Activated CD4-positive, alpha-beta T cell treated with anti-CD3 and anti-CD28 coated beads for 4 hours (primary cell): ENCODE data around the gene NISCH.
A peak's percentile ranks its signal among the peaks of the same experiment; 100 is the strongest.

Experiments
- DNase-seq, 2 donors: peaks; one replicate each; pipeline ENCODE4 v3.0.0-alpha.2; 2020

NISCH gene

DNA sequence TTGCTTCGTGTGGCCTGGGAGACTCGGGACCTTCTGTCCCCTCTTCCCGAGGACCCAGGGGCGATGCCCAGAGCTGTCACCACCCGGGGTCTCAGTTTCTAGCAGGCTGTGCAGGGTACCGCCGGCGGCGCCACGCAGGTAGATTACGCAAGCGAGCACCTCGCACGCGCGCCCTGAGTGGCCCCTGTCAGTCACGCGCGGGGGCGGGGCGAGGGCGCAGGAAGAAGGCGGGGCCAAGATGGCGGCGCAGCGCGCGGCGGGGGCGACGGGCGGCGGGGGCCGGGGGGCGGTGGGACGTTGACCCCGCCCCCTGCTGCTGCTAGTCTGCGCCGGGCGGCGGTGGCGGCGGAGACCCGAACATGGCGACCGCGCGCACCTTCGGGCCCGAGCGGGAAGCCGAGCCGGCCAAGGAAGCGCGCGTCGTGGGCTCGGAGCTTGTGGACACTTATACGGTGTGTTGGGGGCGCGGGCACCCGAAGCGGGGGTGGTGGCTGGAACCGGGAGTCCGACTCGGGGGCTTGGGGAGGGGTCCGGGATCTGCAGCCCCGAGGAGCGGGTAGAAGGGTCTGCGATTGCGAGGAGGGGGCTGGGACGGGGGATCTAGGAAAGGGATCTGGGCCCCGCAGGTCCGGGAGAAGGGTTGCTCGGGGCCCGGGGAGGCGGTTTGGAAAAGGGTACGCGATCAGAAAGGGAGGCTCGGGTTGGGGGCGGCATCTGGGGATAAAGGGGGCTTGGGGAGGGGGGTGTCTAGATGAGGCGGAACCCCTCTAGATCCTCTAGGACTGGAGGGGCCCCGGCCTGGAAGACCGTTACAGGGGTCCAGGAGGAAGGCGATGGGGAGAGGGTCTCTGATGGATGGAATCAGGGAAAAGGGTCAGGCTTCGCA is at the start of gene NISCH:
Gene NISCH (plus strand): TSS at position 322 of the 886 bp plus-strand sequence. CDS start 38 bp downstream, at position 360.
- DNase-seq: peak; percentile 97 to 98

DNA sequence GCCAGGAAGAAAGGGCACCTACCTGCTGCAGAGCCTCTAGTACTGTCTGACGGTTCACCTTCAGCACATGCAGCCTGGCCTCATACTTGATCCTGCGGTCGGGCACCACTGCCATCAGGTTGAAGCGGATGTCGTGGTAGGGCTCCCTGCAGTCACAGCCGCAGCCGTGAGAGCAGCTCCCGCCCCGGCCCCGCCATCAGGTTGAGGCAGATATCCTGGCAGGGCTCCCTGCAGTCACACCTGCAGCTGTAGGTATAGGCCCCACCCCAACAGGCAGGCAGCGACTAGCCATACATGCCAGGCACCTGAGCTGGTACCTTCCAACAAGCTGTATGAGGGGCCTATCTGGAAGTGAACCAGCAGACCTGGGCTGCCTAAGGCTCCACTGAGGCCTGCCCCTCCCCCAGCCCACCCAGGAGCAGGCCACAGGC is 49.2 kb upstream of the NISCH start:
- no peak for DNase-seq

DNA sequence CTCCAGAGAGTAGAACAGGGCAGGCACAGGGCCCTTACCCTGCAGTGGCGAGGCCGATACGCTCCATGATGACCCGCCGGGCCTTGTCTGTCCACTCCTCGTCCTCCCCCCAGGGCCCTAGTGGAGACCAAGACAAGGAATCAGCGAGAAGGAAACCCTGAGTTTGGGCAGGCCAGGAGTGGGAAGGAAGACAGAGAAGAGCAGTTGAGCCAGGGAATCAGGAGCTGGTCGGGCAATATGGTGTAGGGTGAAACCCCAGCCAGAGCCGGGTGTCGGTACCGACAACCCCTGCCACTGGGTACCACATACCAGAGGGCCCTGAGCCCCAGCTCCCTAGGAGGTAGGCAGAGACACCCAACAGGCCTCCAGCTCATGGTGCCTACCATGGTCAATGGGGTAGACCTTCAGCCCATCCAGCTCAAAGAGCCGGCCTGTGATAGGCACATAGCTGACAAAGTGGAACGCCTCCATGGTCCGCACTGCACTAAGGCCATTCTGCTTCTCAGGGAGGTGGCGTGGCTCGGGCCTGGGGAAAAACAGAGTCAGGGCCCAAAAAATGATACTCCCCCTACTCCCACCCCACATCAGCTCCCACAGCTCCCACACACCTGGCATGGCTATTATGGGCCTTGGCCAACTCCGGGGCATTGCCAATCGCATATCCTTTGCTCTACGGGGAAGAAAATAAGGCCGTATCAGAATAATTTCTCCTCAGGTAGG is 48.5 kb upstream of the NISCH start:
- no peak for DNase-seq

DNA sequence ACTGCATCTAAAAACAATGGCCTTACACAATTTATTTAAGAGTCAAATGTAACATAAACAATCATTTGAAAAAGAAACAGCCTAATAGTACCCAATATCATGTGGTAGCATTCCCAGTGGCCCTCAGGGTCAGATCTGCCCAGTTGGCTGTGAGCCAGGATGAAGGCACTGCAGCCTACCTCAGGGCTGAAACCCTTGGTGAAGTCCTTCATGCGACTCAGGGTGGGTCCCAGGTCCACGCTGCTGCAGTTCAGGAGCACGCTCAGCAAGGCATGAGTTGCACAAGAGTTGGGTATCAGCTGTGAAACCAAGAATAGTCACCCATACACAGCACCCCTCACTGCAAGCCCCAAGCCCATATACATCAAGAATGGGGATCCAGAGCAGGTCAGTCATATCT is 47.6 kb upstream of the NISCH start:
- DNase-seq: no peak

DNA sequence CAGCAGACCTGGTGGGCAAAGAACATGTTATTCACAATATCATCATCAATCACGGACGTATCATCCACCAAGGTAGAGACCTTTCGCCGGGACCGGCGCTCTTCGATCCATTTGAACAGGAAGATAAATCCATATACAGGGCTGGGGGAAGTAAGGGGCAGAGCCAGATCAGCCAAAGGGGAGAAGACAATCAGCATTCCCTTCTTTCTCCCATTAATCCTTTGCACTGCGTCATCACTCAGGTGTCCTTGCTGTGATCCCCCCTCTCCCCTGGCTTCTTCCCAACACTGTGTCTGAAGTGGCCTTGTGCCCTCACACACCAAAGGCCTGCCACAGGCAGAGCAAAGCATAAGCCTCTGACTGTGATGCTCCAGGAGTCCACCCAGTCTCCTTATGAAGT is 46.9 kb upstream of the NISCH start:
- no peak for DNase-seq

DNA sequence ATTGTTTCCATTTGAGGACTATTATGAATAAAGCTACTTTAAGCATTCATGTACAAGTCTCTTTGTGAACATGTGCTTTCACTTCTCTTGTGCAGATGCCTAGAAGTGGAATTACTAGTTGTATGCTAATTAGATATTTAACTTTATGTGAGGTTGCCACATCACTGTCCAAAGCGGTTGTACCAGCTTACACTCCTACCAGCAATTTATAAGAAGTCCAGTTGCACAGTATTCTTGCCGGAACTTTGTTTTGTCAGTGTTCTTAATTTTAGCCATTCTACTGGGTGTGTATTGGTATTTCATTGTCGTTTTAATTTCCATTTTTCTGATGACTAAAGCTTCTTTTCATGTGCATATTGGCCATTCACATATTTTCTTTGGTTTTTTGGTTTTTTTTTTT is 39.6 kb upstream of the NISCH start:
- DNase-seq: no peak

DNA sequence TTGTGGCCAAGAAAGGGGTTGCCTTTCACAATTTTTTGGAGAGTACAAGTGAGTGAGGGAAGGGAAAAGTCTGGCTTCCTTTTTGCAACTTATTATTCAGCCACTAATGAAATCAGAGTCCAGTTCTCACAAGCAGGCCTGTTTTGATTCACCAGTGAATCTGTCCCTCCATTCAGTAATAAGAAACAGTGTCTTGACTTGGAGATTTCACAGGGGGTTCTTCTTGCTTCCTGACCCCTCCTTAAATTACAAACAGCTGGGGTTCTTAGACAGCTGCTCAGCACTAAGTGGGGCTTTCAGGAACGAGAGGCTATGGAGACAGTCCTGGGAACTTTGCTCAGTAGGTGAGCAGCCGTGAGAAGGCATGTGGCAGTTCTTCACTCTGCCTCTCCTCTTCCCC is 35.0 kb upstream of the NISCH start:
- DNase-seq: no peak

DNA sequence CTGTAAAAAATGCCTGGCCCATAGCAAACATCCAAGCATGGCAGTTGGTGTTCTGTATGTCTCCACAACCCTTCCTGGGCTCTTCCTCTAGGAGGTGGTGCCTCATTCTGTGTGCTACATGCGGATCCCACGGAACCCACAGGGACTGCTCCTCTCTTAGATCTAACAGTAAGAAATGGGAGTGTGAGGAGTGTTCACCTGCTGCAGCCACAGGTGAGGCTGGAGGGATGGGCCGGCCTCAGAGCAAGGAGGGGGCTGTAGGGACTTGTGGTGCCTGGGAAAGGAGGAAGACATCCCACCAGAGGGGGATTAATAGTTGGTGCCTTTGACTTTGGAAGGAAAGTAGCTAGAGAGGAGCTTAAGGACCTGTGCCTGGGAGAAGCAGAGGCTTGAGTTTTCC is 32.7 kb upstream of the NISCH start:
- DNase-seq: no peak

DNA sequence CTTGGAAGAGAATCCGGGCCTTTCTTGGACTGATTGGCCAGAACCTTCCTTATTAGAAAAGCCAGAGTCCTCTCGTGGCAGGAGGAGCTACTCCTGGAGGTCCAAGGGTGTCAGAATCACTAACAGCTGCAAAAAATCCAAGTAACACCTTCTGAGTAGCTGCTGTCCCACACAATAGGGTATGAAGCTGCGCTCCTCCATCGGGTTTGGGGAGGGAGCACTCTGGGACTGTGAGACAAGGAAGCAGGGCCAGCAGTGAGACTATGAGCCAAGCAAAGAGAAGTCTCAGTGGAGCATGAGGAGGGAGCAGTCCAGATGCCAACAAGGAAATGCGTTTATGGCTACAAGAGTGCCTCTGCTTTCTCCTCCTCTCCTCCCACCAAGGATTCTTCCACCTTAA is 32.2 kb upstream of the NISCH start:
- no peak for DNase-seq

DNA sequence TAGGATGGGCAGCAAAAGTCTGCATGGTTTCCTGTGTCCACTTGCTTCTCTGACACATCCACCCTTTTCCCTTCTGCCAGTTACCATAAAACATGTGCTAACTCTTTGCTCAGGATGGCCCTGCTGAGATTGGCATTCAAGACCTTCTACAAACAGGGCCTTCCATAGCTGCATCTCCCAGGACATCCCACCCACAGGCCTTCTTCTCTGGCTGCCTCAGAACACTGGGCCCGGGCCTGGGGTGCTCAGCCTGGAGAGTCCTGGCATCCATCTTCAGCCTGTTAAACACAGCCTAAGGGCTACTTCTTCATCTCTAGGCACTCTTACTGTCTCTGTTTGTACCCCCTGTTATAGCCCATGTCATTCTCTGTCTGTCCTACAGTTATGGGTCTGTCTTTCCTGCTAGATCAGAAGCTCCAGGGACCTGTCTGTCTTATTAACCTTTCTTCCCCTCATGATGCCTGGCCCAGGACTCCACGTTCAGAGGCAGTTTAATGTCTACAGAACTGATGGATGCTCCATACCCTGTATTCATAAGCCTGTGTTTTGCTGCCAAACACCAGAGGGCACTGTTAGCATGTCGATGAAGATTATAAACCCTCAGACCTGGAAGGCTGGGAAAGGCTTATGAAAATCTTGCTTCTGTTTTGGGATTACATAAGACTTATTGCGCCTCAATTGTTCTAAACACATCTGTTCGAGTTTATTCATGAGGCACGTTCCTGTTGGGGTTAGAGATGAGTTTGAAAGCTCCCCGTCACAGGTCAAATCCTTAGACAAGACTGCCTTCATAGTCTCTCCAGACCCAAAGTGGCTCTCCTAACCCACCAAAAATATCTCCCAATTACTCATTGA is 27.0 kb upstream of the NISCH start:
- DNase-seq: peak in 1 of 2 donors; percentile 31

DNA sequence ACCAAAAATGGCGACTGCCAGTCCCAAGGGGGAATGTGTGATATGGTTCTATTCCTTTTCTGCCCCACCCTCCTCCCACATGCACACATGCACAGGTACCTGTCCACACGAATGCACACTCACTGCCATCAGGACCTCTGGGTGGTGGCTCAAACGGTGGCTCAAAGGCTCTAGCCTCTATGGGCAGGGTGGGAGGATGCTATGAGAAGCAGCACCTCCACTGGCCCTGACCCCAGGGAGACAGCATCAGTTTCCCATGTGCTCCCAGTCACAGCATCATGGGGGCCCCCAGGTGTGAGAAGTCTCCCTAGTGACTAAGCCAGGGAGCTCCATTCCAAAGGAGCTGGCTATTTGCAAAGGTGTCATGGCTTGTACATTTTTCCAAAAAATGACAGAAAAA is 26.4 kb upstream of the NISCH start:
- DNase-seq: no peak

DNA sequence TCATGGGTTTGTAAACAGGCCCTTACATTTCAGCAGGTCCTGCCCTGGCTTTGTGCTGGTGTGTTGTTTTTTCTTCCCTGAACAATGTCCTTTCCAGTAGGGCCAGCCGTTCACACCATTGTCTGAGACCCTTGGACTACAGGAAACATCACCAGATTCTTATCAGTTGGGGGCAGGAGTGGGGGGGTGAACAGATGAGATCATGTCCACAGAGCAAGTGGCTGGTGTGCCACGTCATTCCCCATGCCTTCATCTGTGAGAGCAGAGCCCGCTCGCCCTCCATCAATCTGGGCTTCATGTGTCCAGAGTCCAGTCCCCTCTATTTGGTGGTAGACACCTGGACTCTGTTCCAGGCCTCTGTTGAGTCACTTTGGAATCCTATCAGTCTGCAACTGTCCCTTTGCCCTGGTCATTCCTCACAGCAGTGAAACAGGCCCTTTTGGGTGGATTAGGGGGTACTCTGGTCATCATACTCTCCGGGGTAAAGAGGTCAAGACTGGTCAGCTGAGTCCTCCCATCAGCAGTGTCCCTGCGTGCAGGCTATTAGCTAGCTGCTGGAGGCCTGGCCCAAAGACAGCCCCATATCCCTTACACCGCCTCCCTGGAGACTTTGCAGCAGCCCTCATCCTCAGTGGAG is 25.5 kb upstream of the NISCH start:
- DNase-seq: no peak

DNA sequence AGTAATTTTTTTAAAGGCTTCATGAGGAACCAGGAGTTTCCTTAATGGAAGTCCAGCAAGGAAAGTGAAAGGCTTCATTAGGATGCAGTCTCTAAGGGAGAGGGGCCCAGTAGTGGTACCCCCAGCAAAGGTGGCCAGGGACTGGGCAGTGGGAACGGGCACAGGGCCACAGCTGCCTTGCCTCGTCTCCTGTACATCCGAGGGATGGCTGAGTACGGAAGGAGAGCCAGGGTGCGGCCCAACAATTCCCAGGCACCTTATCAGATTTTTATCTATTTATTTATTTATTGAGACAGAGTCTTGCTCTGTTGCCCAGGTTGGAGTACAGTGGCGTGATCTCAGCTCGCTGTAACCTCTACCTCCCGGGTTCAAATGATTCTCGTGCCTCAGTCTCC is 25.0 kb upstream of the NISCH start:
- no peak for DNase-seq

DNA sequence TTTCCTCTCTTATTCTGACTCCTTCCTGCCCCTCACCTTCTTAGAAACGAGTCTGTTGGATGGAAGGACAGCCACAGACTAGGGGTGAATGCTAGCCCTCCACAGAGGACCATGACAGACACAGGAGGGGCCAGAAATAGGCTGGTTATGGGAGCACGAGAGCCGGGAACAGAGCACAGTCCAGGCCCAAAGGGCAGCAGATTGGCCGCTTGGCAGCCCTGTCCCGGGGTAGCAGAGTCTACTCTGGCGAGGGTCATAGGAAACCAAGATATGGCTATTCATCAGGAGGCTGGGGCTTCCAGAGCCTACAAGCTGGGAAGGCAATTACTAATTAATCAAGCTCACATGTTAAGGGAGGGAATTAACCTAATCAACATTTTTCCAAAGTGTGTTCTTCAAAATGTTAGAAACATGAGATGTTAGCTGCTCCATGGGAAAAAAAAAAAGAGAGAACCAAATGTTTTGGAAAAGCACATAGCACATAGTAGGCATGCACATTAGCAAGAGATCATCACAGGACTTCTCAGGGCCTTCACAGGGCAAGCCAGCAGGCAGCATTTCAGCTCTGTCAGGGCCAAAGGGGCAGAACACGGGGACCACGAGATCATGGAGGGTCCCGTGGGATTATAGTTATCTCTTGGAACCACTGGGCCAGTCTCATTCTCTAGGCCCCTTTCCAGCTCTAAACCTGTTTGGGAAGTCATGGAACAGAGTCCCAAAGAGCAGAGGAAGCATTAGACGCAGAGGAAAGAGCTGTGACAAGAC is 23.8 kb upstream of the NISCH start:
- DNase-seq: no peak

DNA sequence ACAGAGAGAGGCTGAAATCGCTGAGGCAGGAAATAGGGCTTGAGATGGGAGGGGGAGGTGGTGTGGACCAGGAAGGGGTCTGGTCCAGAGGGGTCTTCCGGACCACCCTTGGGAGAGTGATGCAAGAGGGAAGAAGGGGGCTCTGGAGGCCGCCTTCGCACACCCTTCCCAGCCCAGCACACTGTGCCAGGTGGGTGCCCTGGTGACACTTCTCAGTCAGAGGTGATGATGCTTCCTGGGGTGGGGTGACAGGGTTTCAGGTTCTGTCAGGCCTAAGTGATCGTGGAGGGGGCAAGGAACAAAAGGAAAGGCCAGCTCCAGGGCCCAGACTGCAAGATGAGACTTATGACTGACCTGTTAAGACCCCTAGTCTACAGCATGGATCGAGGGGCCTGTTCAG is 23.2 kb upstream of the NISCH start:
- DNase-seq: no peak

DNA sequence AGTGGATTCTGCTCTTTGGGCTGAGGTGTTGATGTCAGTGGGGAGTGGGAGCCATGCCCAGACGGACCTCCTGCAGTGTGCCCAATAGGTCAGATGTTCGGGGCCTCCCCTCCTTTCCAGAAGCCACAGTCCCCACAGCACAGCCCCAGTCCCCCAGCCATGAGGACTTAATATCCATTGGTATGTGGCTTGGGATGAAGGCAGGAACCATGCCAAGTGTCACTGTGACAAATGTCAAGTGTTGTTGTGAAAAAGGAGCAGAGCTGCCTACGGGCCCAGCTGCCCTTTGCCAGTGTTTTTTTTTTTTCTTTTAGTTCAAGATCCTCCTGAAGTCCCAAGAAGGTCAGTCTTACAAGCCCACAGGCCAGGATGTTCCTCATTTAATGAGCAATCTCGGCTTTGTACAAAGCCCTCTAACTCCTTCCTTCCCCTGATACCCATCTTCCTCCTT is 22.7 kb upstream of the NISCH start:
- no peak for DNase-seq

DNA sequence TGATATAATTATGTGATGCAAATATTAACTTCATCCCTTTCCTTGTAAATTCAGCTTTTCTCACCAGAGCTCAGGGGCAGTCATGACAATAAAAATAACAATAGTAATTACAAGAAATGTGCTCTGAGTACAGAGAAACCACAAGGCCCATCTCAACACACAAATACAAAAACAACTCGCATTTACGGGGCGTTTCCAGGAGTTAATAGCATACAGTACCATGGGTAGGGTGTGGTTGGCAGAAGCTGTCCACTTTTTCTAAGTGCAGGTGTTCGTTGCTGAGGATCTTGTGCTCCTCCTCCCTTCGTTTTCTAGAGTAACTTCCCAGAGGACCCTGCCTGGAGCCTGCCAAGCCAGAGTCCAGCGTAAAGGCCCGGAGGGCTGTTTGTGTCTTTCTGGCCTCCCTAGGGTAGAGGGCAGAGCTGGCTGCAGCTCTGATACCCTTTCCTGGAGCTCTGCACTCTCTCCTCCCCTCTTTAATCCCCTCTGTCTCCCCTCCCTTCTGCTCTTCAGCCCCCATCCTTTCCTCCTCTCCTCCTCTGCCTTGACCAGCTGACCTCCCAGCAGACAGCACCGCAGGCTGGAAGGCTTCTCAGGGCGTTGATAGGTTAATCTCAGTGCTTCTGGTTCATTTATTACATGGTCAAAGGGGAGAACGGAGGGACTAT is 21.9 kb upstream of the NISCH start:
- DNase-seq: no peak

DNA sequence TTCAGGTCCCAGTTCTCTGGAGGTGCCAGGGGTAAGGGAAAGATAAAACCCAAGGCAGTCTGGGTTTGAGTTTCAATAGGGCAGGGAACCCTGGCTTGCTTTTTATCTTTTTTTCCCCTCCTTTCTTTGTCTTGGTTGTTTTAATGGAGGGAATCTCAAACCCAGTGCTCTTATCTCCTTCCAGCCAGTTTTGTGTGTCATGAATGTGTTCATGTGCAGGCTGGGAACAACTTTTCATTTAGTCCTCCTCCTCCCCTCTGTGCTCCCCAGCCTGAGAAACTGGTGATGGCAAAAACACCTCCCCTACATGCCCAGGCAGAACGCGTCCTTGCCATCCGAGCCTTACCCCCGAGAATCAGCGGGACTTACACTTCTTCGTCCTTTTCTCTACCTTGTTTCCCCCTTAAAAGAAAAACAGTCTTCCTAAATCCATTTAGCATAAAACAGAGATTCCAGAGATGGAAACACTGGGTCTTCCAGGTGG is 21.4 kb upstream of the NISCH start:
- DNase-seq: no peak

DNA sequence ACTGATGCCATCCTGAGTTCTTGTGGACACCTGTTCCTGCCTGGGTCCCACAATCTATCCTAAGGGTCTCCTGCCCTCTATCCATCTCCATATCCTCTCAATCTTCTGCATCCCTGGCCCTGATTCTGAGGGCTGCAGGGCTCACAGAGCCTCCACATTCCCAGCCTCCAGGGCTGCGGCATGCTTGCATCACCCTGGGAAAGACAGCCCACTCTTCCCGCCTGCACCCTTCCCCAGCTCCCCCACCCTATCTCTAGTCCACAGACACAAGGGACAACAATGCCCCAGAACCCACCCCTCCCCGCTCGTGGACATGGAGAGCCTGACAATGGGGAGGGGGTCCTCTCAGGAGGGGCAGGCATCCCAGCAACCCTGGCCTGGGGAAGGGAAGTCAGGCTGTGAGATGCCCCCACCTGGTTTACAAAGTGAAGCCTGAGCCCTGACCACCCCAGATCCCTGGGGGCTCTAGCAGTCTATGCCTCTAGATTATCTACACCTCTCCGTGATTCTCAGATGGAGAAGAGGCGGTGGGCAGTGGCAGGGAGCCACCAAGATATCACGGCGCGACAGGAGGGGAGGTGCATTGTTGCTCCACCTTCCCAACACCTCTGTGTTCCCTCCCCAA is 20.8 kb upstream of the NISCH start:
- DNase-seq: no peak

DNA sequence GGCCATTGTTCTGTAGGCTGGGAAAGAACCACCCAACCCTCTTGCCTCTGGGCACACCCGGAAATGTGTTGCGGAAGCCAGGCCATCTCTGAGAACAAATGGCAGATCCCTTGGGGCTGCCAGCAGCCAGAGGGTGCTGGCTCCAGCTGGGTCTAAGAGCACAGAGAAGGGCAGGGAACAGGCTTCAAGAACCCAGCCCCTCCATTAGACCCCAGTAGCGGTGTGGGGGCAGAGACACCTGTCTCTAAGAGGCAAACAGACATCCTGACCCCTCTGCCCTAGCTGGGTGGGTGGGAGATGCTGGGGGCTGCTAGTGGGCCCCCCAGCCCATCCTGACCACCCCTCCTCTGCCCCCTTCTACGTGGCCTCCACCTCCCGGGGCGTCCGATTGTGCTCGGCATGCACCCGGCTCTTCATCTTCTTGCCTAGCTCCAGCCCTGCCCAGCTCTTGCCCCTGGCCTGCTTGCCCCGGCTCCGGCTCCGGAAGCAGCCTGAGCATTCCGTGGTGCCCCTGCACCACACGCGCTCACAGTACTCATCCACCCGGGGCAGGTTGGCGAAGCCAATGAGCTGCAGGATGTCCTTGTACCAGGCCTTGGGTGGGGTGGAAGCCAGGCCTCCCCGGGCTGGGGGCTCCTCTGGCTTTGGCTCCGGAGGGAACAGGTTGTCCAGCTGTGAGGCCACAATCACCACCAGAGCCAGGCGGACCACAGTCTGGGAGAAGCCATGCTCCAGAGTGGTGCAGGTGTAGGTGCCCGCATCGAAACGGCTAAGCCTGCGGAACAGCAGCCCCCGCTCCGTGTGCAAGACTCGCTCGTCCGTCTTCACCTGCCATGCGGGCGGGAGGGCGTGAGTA is 19.9 kb upstream of the NISCH start:
- DNase-seq: no peak
